A172 (cell line): ENCODE results near the gene PEMT. TPM values are rescaled to one million over a fixed set of nuclear protein-coding genes. Genes with fewer than 3 reads are reported as not detected.
A peak's percentile ranks its signal among the peaks of the same experiment; 100 is the strongest.

Experiments used
- DNase-seq: peaks from one replicate; pipeline ENCODE4 v3.0.0-alpha.2; 2015; ENCODE audit warnings: low spot score
- total RNA-seq: library from RNA; depleted of rRNA; stranded (reverse); fragments of >200 nt; shearing (Covaris generic); gene quantifications from 2 replicates; pipeline ENCODE4 v1.2.3, GENCODE V29; 2014

Gene PEMT
- total RNA-seq, 1 experiment from 2014 or later: 44.0 TPM

DNA sequence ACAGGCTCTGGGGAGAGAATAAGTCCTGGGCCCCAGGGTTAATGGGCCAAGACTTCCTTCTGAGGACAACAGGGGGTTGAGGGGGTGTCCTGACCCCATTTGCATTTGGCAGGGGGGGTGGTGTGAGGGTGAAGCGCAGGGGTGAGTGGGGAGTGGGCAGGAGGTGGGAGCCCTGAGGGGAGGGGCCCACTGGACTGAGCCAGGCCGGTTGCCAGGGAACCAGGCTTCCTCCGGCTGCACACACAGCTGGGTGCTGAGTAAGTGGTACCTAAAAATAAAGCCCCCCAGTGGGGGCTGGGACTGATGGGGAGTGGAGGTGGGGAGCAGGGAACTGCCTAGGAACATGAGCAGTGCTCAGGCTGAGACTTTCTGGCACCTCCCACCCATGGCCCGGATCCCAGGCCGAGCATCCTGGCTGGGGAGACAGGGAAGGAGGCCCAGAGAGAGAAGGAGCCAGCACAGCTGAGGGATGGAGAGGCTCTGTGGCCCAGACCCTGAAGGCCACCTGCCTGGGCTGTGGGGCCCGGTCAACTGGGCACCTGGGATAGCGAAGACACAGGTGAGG is 87.9 kb downstream of the PEMT start:
- no peak for DNase-seq

DNA sequence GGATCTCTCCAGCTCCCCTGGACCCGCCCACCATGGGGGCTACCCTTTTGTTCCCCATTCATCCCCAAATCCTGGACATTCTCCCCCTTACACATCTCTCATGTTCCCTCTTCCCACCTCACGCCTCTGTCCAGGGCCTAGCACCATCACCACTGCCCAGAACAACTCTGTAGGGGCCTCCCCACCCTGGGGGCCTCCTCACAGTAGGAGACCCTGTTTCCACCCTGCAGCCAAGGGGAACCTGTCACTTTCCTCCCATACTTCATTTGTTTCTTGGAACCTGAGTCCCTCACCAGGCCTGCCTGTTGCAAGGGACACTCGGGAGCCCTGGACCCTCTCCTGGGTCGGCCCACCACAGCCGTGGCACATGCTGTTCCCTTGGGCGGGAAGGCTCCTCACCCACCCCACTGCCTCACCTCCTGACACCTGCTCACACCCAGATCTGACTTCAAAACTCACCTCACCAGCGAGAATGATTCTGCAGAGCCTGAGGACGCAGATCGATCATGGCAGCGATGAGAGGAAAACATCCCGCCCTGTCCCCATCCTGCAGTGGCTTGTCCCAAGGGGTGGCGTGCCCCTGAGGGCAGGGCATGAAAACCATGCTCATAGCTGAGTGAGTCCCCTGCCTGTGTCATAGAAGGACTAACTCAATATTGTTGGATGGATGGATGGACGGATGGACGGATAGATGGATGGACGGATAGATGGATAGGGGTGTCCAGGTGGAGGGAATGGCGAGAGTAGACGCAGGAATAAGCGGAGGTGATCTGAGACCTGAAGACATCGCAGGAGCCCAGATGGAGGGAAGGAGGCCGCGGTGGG is 88.6 kb downstream of the PEMT start:
- DNase-seq: no peak

DNA sequence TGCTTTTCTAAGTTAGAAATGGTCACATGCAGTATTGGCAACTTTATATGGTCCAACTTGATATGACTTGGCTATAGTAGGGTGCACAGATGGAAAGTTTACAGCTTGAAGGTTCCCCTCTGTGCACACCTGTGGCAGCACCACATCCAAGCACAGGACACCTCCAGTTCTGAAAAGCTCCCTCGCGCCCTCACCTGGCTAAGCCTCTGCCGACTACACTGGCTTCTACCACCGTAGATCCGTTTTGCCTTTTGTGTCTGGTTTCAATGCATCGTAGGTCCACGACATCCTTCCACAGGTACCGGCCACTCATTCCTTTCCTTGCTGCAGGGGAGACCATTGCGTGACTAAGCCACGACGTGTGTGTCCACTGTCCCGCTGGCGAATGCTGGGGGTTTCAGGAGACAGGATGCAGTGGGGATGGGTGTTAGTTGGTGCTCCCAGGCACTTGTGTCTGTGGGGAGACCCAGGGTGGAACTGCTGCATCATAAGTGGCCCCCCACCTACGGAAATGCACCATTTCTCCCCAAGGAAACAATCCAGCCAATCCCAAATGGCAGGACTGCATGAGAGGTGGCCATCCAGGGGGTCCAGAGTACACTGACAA is 90.4 kb downstream of the PEMT start:
- no peak for DNase-seq

DNA sequence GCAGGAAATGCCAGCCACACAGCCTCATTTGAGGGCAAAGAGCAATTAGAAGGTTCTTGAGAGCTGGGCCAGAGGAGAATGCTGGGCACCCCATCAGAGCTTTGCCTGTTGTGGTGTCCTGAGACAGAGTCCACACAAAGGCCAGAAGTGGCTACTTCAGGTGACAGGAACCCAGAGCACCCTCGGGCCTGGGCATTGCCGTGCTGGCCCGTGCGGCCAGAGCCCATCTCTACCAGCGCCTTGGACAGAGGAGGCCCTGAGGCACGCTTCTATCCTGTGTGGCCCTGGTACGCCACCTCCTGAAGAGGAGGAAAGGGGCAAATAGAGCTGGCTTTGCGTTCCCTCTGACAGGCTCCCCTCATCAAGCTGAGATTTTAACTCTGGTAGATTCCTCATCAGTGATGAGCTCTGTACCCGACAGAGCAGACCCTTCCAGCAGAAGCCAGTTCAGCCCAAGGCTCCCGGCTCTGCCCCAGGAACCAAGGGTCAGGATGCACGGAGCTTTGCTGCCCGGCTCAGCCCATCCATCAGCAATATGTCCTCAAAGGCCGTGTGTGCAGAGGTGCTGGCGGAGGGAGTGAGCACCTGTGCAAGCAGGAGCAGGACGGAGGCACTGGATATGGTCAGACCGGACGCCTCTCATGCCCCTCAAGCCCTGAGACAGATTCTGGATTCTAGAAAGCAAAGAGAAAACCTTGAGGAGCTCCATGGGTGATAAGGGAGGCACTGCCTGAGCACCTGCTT is 91.9 kb downstream of the PEMT start:
- no peak for DNase-seq

DNA sequence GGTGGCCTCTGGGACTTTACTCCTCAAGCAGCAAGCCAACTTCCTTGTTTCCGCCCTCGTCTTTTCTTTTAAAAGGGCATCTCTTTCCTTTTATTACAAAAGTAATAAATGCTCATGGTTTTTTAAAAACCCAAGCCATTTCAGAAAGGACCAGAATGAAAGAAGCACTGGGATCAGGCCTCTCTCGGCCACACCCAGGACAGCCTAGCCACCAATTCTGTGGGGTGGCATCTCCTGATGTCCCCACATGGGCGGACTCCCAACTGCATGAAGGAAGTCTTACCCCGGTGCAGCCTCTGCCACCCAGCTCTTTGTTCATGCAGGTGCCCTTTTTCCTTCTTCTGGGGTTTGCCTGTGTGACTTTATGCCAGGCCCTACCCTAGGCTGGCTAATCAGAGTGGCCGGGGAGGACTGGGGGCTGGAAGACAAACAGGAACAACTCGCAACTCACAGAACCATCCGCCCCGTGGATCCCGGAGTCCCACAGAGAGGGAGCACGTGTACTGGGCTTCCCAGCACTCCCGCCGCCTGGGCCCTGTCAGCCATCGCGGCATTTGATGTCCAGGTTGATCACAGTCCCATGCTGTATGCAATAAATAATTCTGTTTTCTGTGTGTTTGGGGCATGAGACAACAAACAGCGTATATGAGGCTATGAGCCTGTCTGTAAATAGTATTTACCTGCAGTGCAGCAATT is 92.8 kb downstream of the PEMT start:
- DNase-seq: no peak

DNA sequence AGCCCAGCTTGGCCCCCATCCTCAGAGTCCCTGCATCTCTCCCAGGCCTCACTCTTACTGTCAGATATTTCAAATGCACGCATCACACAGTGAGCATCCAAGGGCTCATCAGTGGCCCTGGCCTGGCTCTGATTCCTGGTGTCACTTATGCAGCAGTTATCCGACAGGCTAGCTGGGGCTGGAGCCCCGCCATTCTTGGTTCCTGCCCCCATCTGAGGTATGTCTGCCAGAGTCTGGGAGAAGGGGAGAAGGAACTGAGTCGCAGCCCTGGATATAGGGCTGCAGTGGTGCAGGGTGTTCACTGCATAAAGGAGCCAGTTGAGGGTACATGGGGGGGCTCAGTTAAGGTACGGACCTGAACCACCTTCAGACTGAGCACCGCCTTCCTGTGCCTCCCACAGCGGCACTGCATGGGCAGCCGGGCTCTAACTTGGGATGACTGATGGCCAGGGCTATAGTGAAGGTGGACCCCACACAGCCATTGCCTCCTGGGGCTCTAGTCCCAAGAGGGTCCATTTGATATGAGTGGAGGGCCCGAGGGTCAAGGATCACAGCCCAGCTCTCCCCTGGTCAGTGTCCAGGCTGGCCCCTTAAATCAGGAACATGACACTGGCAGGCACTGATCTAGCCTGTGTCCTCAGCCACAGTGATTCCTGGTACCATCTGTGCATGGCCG is 93.5 kb downstream of the PEMT start:
- DNase-seq: no peak

DNA sequence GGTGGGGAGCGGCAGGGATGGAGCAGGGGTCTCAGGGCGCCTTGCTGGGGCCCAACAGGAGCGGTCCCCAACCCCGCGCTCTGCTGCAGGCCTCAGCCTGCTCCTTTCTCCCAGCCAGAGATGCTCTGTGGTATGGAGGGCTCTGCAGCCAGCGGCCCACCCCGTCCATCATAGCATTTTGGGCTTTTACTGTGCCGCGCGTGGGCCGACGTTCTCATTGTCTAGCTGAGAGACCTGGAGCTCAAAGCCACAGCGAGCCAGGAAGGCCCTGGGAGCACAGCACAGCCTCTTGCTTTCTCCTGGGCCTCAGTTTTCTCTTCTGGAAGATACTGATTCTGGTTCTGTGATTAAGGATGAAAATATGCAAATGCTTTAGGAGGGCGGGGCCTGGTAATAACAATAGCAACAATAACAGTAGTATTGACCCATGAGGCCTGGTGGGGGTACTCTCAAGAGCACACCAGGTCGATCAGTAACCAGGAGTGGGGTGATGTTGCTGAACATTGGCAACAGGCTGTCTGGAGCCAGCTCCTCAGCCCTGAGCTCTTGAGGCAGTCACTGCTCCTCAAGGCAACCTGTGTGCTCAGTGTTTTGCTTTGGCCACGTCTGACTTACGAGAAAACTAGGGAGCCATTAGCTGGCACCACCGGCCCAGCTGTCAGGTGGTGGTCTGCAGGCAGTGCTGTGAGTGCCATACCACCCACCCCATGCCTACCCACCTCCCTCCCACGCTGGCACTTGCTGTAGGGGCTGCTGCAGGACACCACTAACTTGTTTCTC is 94.3 kb downstream of the PEMT start:
- DNase-seq: no peak

DNA sequence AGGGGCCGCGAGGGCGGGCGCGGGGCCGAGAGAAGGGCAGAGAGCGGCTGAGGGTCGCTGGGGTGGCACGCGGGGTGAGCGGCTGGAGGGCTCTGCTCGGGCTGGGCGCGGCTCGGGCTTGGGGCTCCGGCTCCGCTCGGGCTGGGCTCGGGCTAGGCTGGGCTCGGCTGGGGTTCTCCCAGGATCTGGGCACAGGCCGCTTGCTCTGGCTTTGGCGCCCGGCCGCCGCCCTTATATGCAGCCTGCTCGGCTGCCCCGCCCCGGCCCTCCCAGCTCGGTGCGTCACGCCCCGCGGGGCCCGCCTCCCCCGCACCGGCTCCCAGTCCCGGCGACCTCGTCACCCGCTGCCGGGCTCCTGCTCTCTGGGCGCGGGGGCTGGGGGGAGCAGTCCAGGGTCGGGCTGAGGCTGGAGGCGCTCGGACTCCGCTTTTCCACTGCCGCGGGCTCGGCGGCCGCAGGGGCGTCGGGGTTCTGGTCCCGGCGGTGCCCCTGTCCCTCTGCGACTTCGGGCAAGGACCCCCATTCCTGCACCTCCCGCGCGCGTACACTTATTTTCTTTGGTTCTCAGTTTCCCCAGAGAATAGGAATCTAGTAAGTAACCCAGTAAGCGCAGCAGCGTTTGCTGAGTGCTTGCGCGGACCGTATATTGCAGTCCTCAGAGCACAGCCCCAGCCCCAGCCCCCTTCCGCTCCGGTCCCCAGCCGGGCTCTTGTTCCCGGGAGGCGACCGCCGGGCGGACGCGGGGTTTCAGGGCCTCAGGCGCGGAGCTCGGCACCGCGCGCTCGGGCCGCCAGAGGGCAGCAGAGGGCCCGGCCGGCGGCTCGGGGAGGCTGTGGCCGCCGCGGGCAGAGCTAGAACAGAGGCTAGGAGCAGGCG is 95.1 kb downstream of the PEMT start, which contains the start of gene RASD1:
TSS of gene RASD1 (minus strand) at position 207 of the 876 bp plus-strand sequence. CDS start 214 bp downstream, outside the sequence.
- peak; percentile 54 for DNase-seq

DNA sequence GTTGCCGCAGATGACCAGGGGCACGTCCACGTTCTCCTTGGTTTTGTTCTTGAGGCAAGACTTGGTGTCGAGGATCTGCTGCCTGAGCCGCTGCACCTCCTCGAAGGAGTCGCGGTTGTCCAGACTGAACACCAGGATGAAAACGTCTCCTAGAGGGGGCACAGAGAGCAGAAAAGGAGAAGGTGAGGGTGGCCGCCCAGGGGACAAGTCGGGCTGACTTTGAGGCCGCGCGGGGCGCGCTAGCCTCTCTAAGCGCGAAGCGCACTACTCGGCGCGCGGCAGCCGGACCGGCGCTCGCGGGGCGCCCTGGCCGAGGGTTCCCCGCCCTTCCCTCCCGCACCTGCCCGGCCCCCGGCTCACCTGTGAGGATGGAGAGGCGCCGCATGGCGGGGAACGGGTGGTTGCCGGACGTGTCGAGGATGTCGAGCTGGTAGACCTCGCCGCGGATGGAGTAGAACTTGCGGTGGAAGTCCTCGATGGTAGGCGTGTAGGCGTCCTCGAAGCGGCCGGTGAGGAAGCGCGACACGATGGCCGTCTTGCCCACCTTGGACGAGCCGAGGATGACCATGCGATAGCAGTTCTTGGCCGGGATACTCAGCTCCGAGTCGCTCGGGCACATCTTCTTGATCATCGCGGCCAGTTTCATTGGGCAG is 95.8 kb downstream of the PEMT start:
- DNase-seq: no peak

DNA sequence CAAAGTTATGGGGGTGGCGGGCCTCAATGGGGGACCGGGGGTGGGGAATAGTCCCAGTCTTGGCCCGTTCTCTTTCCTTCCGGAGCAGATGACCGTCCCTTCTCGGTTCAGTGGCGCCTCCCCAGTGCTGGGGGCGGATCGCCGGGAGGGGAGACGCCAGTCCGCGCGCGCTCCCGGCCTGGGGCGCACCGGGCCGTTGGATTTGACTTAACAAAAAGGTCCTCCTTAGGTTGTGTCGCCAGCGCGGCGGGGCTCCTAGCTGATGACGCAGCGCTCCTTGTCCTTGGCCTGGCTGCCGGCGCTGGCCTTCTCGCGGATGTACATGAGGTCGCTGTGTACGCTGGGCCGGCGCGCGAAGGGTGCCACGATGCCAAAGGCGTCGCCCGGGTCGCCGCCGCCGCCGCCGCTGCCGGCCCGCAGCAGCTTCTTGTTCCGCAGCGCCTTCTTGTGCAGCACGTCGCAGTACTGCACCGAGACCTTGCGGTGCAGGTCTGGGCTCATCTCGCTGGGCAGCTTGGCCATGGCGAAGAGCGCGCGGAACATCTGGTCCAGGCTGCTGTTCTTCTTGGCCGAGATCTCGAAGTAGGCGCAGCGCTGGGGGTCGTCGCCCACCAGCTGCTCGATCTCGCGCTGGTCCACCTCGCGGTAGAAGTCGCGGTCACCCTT is 96.5 kb downstream of the PEMT start:
- no peak for DNase-seq

DNA sequence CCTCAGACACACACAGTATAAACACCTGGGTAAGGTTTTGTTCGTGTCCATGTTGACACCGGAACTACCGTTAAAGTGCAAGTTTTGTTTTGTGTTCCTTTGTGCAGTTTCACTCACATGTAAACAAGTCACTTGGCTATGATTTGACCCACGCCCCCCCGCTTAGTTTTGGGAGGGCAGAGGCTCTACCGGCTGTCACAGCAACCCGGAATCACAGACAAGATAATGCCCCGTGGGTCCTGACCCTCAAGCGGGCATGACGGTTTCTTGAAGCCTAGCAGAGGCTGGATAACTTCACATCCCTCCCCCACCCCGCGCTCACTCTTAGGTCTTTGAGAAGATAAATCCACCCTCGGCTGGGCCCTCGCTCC is 97.0 kb downstream of the PEMT start:
- DNase-seq: no peak

DNA sequence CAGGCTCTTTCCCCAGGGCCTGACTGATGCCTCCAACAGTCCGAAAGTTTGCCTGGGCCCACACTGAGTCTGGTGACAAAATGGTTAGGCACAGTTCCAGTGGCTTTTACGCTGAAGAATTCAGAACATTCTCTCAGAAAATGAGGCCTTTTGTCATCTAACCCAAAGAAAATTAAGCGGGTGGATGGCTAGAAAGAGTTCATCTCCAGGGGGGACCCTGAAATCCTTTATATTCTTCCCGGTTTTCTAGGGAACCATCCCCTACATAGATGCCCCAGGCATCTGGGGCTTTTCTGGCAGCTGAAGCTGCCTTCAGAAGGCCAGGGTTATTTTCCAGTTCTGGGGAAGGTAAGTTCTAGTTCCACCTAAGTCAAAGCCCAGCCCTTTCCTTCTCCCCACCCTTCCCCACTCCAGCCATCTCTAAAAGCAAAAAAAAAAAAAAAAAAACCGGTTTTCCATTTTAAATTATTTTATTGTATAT is 97.5 kb downstream of the PEMT start:
- DNase-seq: no peak

DNA sequence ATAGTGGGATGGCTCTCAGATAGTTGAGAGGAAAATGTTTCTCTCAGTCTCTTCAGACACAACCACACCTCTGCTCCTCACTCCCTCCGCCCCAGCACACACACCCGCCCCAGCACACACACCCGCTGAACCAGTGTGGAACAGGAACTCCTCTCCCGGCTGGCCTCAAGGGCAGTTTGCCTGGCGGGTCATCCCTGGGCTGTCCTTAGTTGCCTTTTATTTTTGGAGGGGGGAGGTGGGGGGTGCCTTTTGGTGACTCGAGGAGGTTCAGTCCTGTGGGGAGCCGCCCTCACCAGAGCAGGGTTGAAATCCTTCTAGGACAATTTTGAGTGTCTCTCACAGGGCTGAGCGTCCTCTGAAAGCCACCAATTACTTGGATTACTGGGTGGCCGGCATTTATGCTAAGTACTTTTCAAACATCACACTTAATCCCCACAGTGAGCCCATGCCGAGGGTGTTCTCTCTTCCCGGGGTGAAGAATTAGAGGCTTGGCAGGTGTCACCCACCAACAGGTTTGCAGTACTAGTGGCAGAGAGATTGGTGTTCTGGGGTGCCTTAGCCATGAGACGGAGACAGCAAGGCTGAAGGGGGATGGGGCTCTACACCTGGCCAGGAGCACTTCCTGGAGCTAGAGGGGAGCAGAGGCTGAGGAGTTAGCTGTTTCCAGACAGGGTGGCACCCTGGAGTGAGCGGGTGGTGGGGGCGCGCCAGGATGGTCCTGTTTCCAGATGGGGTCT is 98.1 kb downstream of the PEMT start:
- no peak for DNase-seq

DNA sequence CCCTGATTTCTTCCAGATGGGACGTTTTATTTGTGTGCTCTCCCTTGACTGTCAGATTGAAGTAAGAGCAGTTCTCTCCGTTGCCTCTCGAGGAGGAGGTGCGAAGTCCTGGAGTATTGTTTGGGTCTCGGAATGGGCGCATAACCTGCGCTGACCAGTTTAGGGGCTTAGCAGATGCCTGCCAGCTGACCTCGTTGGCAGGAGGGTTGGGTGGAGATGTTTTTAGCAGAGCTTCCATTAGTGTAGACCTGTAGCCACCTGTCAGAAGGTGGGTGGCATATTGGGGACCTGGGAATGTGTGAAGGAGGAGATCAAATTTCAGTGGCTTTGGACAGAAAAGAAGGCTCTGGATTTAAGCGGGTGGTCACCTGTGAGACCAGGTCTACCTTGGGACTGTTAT is 98.9 kb downstream of the PEMT start:
- DNase-seq: no peak

DNA sequence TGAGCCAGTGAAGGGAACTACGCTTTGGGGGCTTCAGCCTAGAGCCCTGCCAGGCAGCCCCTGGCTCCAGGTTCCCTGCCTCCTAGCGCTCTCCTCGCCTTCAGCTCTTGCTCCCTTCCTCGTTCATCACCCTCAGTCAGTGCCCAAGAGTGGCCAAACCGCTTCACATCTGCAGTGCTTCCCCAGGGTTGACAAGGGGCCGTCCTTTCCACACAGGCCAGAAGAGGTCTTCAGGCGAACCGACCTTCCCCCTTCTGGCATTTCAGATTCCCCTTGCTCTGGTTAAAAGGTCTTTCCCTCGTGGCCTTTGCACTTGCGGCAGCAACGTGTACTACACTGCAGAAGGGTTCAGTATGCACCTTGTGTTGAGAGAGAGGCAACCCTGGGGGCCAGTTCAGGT is 99.4 kb downstream of the PEMT start:
- no peak for DNase-seq

DNA sequence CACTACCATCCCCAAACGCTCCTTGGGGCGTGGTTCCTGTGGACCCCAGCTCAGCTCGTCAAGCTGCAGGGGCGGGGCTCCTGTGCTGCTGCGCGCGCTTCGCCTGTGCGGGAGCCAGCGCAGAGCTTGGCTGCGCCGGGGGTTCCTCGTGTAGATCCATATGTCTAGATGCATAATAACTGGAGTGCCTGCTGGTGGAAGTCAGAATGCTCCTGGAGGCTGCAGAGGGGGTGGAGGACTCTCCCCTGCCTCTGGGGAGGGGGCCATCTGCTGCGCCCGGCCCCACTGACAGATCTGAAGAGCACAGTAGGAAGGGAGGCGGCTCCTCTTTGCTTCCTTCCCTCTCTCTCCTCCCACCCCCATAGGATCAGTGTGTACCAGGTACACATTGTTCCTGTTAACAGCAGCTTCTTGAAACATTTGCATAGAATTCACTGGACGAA is 99.9 kb downstream of the PEMT start:
- no peak for DNase-seq

DNA sequence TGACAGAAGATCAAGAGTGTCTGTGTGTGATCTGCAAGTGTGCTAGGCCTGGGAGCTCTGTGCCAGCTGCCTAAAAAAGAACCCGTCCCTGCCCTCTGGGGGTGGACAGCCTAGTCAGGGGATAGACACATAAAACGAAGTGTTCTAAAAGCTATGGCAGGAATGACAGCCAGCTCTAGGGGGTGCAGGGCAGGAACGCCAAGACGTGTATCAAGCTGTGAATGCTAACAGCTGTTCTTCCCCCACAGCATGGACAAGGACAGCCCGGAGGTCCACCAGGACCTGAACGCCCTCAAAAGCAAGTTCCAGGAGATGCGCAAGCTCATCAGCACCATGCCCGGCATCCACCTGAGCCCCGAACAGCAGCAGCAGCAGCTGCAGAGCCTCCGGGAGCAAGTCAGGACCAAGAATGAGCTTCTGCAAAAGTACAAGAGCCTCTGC is 100.5 kb downstream of the PEMT start:
- no peak for DNase-seq
